Cardiac muscle cell (in vitro differentiated cells and primary cell): ENCODE results near the gene UTP20. TPM values are rescaled to one million over a fixed set of nuclear protein-coding genes. Genes with fewer than 3 reads are reported as not detected.
A peak's percentile ranks its signal among the peaks of the same experiment; 100 is the strongest.

ENCODE experiments used
- DNase-seq, 2 donors: peaks; one replicate each; pipeline versions ENCODE4 v3.0.0 to v3.0.0-alpha.2; 2010 to 2017; ENCODE audit warnings: low read depth in 1 of 2, low spot score in 1 of 2
- H3K27ac ChIP-seq: fragments of 200-600 bp; sonication (generic); 2 replicates; pipeline ENCODE4 v1.5.1; 2016
- H3K27me3 ChIP-seq: fragments of 200-600 bp; sonication (generic); 2 replicates; pipeline ENCODE4 v1.6.0; 2016; ENCODE audit warnings: control low read depth
- H3K36me3 ChIP-seq: fragments of 200-600 bp; sonication (generic); 2 replicates; pipeline ENCODE4 v1.5.1; 2016; ENCODE audit warnings: control low read depth
- H3K4me1 ChIP-seq: fragments of 200-600 bp; sonication (generic); 2 replicates; pipeline ENCODE4 v1.8.1; 2017; ENCODE audit warnings: low read depth, mild to moderate bottlenecking, mixed run types
- H3K4me3 ChIP-seq: fragments of 200-600 bp; sonication (generic); 2 replicates; pipeline ENCODE4 v1.5.1; 2016; ENCODE audit warnings: mild to moderate bottlenecking
- H3K9me3 ChIP-seq: fragments of 200-600 bp; sonication (generic); 2 replicates; pipeline ENCODE4 v1.5.1; 2017; ENCODE audit warnings: low read depth, mild to moderate bottlenecking, control low read depth
- CTCF ChIP-seq: IDR thresholded peaks from 2 replicates; pipeline ENCODE4 v1.5.1; 2012; ENCODE audit warnings: low read depth, mild to moderate bottlenecking, low read length
- polyA plus RNA-seq: library from polyadenylated mRNA; unstranded; fragments of >200 nt; fragmentation: Nextera tagmentation; extraction: Ambion mirVana; gene quantifications from 2 replicates; pipeline ENCODE4 v1.2.1, GENCODE V29; 2016
- total RNA-seq: library from RNA; depleted of rRNA; stranded (reverse); fragments of >200 nt; gene quantifications from 2 replicates; pipeline ENCODE4 v1.2.3, GENCODE V29; 2016

Gene UTP20
- total RNA-seq = 2.9 and 3.7 TPM in 2 replicates
- 2.1 and 2.2 TPM in 2 replicates for polyA plus RNA-seq

- Histone ChIP-seq H3K4me3 (peak within 1 kb of the TSS; percentile 68), H3K36me3 (no peaks in the 10 kb centered on the region), H3K27ac (peak within 1 kb of the TSS; percentile 67), H3K4me1 (no peaks in the 10 kb centered on the region), H3K9me3 (no peaks in the 10 kb centered on the region), H3K27me3 (no peaks in the 10 kb centered on the region)
- peak; percentile 91 to 95 for DNase-seq
- no peak for TF ChIP-seq CTCF
Measured at GRCh38 chr12:101280006-101280505, at the start of gene UTP20. Gene UTP20 (plus strand): TSS chr12:101280105. CDS start chr12:101280283, 178 bp downstream.

- H3K27ac ChIP-seq = no peak overlapping the region
- no peak for TF ChIP-seq CTCF
- peak in 1 of 2 donors; percentile 12 for DNase-seq
Measured at GRCh38 chr12:101230547-101230946, 49.4 kb upstream of the UTP20 start.

GRCh38 chr12:101231636-101232035 lies 48.3 kb upstream of the UTP20 start:
- Histone ChIP-seq H3K4me1 (no peaks in the 10 kb centered on the region), H3K27ac (no peak overlapping the region), H3K27me3 (no peaks in the 10 kb centered on the region), H3K4me3 (no peak overlapping the region), H3K36me3 (no peaks in the 10 kb centered on the region), H3K9me3 (no peaks in the 10 kb centered on the region)
- no peak for DNase-seq
- TF ChIP-seq CTCF = no peak

More at GRCh38 chr12:101230547-101230946, 49.4 kb upstream of the UTP20 start:
- no peak overlapping the region for H3K4me3 ChIP-seq
- no peaks in the 10 kb centered on the region for H3K27me3 ChIP-seq
- no peaks in the 10 kb centered on the region for H3K9me3 ChIP-seq
- no peaks in the 10 kb centered on the region for H3K4me1 ChIP-seq
- no peaks in the 10 kb centered on the region for H3K36me3 ChIP-seq

DNA sequence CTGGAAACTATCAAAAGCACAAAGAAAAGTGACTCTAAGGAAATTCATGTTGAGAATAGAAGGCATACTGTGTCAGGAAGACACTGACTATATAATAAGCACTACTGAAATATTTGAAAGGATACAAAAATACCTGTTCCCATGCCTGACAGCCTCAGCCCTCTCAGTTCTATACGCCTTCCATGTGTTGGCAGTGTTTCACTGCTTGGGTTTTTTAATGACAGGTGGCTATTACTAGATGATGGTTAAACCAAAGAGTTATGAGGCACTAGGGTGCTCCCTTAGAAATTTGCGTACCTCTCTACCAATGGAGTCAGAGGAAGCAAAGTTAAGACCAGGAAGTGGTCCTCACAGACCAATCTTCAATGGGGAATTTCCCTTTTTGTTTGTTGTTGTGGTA lies 44.2 kb upstream of the UTP20 start:
- no peak for DNase-seq
- Histone ChIP-seq H3K4me3 (no peak overlapping the region), H3K36me3 (no peaks in the 10 kb centered on the region), H3K4me1 (no peaks in the 10 kb centered on the region), H3K27ac (no peak overlapping the region), H3K9me3 (no peaks in the 10 kb centered on the region), H3K27me3 (no peaks in the 10 kb centered on the region)
- TF ChIP-seq CTCF = no peak

GRCh38 chr12:101238306-101238705 lies 41.6 kb upstream of the UTP20 start:
- H3K27ac ChIP-seq = no peak overlapping the region
- no peaks in the 10 kb centered on the region for H3K9me3 ChIP-seq
- no peaks in the 10 kb centered on the region for H3K27me3 ChIP-seq
- no peak for TF ChIP-seq CTCF
- no peak for DNase-seq
- H3K4me3 ChIP-seq = no peak overlapping the region
- H3K36me3 ChIP-seq = no peaks in the 10 kb centered on the region
- peaks cover 8% of the 10 kb centered on the region for H3K4me1 ChIP-seq
